ENCODE data around the gene IL16. TPM values are rescaled to one million over a fixed set of nuclear protein-coding genes. Genes with fewer than 3 reads are reported as not detected.

The IL16 gene
- total RNA-seq, 4 donors from 2014 or later = 4.9 to 11.5 (median 8.4) TPM

DNA sequence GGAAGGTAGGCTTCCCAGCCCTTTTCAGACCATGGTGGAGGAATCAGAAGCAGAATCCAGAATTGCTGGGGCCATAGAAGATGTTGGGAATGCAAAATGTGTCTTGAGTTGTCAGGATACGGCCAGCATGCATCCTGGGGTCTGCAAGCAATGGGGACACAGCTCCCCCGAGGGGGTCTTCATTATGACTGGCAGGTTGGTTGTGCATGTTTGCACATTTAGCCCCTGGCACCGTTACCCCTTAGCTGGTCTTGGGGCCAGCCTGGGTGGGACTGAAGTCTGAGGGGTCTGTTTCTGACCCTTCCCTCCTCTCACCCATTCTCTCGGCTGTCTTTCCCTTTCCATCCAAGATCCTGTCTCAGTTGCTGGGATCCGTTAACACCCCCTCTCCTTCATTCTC is 76.5 kb downstream of the IL16 start:
- TF ChIP-seq, protein P1, sequence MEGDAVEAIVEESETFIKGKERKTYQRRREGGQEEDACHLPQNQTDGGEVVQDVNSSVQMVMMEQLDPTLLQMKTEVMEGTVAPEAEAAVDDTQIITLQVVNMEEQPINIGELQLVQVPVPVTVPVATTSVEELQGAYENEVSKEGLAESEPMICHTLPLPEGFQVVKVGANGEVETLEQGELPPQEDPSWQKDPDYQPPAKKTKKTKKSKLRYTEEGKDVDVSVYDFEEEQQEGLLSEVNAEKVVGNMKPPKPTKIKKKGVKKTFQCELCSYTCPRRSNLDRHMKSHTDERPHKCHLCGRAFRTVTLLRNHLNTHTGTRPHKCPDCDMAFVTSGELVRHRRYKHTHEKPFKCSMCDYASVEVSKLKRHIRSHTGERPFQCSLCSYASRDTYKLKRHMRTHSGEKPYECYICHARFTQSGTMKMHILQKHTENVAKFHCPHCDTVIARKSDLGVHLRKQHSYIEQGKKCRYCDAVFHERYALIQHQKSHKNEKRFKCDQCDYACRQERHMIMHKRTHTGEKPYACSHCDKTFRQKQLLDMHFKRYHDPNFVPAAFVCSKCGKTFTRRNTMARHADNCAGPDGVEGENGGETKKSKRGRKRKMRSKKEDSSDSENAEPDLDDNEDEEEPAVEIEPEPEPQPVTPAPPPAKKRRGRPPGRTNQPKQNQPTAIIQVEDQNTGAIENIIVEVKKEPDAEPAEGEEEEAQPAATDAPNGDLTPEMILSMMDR (IDR thresholded peaks at IDR 0.05) = no peak
- no peak for TF ChIP-seq POLR2A (IDR thresholded peaks at IDR 0.05)
- no peak overlapping the region for H3K27ac ChIP-seq
- no peak for DNase-seq
- H3K27me3 ChIP-seq = no peaks in the 10 kb centered on the region
- peaks cover 0 to 10% of the 10 kb centered on the region in 2 donors for H3K4me1 ChIP-seq
- intact Hi-C loops (cut with DNase I) = loop anchor here (2.0 kb wide), 1 partner anchor 128 kb away; no protein-coding TSS in a partner anchor
- no peaks in the 10 kb centered on the region for H3K36me3 ChIP-seq
- no peaks in the 10 kb centered on the region for H3K9me3 ChIP-seq
- 92 to 95% methylated on average over 5 of the region's 5 CpGs for WGBS, 2 donors
- no peak overlapping the region for H3K4me3 ChIP-seq (replicated peaks in 1 of 3)

DNA sequence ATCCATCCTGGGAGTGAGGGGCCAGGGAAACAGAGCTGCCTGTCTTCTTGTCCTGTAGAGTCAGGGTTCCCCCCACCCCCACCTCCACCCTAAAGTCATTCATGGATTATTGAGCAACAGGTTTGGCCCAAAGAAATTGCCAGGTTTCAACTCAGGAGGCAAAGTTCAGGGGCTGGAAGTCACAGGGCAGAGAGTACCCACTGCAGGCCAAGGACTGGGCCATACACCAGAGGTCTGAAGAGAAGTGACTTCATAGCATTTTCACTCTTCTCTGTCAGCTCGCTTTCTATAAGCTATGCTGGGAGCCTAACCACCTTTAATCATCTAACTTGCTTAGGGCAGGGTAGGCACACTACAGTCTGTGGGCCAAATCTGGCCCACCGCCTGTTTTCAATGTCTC is 77.2 kb downstream of the IL16 start:
- Histone ChIP-seq H3K4me3 (replicated peaks in 1 of 3) (no peak overlapping the region), H3K4me1 (peaks cover 0 to 10% of the 10 kb centered on the region in 2 donors), H3K27ac (no peak overlapping the region), H3K27me3 (no peaks in the 10 kb centered on the region), H3K9me3 (no peaks in the 10 kb centered on the region), H3K36me3 (no peaks in the 10 kb centered on the region)
- WGBS, 2 donors = 95 to 99% methylated on average over 2 of the region's 2 CpGs
- no peak for TF ChIP-seq POLR2A (IDR thresholded peaks at IDR 0.05)
- TF ChIP-seq, protein P1 (IDR thresholded peaks at IDR 0.05) = no peak
- intact Hi-C loops (cut with DNase I) = loop anchor here (2.0 kb wide), 1 partner anchor 127 kb away; no protein-coding TSS in a partner anchor
- no peak for DNase-seq

DNA sequence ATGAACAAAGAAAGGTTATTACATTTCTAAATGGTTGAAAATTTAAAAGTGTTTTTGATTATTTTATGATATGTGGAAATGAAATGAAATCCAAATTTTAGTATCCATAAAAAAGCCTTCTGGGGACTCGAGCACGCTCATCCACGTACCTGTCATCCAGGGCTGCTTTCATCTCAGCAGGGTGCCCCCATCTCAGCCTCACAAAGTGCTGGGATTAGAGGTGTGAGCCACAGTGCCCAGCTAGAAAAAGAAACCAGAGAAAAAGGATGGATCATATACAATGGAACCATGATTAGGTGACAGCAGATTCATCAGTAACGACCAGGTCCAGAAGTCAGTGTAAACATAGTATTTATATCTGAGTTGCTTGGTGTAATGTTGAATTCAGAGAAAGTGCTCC is 77.6 kb downstream of the IL16 start:
- DNase-seq = no peak
- intact Hi-C loops (cut with DNase I) = no loop called here
- Histone ChIP-seq H3K27me3 (no peaks in the 10 kb centered on the region), H3K4me3 (replicated peaks in 1 of 3) (no peak overlapping the region), H3K27ac (no peak overlapping the region), H3K36me3 (no peaks in the 10 kb centered on the region), H3K9me3 (no peaks in the 10 kb centered on the region), H3K4me1 (peaks cover under 1 to 10% of the 10 kb centered on the region in 2 donors)
- 90 to 98% methylated on average over 4 of the region's 4 CpGs for WGBS, 2 donors
- TF ChIP-seq, protein P1 (IDR thresholded peaks at IDR 0.05) = no peak
- TF ChIP-seq POLR2A (IDR thresholded peaks at IDR 0.05) = no peak

DNA sequence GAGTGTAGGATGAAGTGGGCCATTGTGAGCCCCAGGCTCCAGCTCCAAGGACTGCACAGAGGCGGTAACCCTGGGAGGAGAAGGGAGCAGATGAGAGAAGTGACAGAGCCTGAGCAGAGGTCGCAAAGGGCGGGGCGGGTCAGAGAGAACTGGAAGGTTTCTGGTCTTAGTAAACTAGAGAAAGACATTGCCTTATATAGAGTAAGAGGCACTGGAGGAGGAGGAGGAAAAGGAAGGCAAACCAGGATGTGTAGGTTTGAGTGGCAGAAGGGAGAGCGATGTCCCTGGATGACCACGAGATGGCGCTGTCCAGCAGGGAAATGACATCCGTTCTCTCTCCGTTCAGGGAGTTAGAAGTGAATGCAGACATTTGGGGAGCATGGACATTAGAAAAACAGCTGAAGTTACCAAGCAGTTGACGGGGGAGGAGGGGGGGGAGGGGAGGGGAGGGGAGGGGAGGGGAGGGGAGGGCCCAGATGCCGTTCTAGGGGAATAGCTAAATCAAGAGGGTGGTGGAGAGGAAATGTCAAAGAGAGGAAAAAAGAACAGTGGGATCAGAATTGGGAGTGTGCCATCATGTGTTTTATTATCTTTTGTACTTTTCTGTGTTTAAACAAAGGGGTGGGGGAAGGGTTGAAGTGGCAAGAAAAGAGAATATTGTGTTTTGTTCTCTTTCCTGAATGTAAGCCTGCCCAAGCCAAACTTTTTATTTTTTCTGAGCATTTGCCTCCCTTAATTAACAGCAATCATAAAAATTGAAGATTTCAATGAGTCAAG is 78.4 kb downstream of the IL16 start:
- TF ChIP-seq, protein P1 (IDR thresholded peaks at IDR 0.05) = peak; percentile 56 to 89 (median 81)
- TF ChIP-seq POLR2A (IDR thresholded peaks at IDR 0.05) = no peak
- H3K4me1 ChIP-seq = peaks cover 8 to 19% of the 10 kb centered on the region in 2 donors
- WGBS, 2 donors = 12% methylated on average over 11 of the region's 11 CpGs
- peak overlapping the region in 2 of 3 donors; percentile 15 to 41 for H3K27ac ChIP-seq
- H3K27me3 ChIP-seq = no peaks in the 10 kb centered on the region
- intact Hi-C loops (cut with DNase I) = no loop called here
- no peaks in the 10 kb centered on the region for H3K9me3 ChIP-seq
- no peaks in the 10 kb centered on the region for H3K36me3 ChIP-seq
- H3K4me3 ChIP-seq (replicated peaks in 1 of 3) = no peak overlapping the region
- peak; percentile 63 to 83 for DNase-seq

DNA sequence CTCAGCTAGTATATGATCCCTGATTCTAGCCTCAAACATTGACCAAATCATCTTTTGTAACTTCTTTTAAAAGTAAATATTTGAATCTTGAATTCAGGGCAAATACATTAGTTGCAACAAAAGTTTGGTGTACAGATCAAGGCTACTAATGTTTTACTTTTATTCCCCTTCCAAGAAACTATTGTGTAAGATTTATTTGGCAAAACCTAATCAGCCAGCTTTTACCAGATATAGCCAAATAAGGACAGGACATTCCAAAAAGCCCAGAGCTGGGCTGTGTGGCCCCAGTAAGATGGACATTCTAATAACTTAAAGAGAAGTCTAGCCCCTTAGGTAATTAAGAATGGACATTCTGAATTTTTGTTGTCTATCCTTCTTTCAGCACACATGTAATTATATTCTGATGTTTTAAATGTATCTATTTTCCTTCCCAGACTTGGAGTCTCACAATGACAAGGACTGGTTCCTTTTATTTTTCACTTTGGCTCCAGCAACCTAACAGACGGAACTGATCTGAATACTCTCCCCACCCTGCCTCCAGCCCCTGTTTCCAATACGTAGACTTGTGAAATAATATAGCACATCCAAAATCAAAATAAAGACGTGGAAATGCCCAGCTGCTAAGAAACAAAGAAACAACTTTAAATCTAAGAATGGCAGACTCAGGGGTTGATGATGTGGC is 79.2 kb downstream of the IL16 start:
- no peaks in the 10 kb centered on the region for H3K9me3 ChIP-seq
- no peaks in the 10 kb centered on the region for H3K36me3 ChIP-seq
- H3K27me3 ChIP-seq = no peaks in the 10 kb centered on the region
- intact Hi-C loops (cut with DNase I) = no loop called here
- TF ChIP-seq, protein P1 (IDR thresholded peaks at IDR 0.05) = no peak
- no peak for TF ChIP-seq POLR2A (IDR thresholded peaks at IDR 0.05)
- H3K4me3 ChIP-seq (replicated peaks in 1 of 3) = no peak overlapping the region
- peaks cover 10 to 26% of the 10 kb centered on the region in 2 donors for H3K4me1 ChIP-seq
- no peak for DNase-seq
- peak overlapping the region in 2 of 3 donors; percentile 15 to 41 for H3K27ac ChIP-seq
- WGBS, 2 donors = 80 to 89% methylated on average over 3 of the region's 3 CpGs
